Central memory CD4-positive, alpha-beta T cell (primary cell): ENCODE data around the gene FUT8.
"Not testable (repeated sequence)": the region's sequence is repeated elsewhere in the genome, so short reads cannot be mapped to it uniquely, and the experiment has no call there.

Experiments used
- DNase-seq: peaks from one replicate; pipeline ENCODE4 v3.0.0; 2022

The FUT8 gene

GRCh38 chr14:65419593-65420252 is 7.2 kb downstream of the FUT8 start:
- no peak for DNase-seq

- DNase-seq, result no peak
These were observed 8.9 kb downstream of the FUT8 start for GRCh38 chr14:65421201-65421981.

- no peak for DNase-seq
These were observed 9.7 kb downstream of the FUT8 start for GRCh38 chr14:65422088-65422834.

- DNase-seq, result no peak
These were observed 11.5 kb downstream of the FUT8 start for GRCh38 chr14:65423982-65424381.

- DNase-seq, result no peak
These were observed 12.0 kb downstream of the FUT8 start for GRCh38 chr14:65424531-65424930.

- DNase-seq, result no peak
These were observed 13.4 kb downstream of the FUT8 start for GRCh38 chr14:65425885-65426284.

GRCh38 chr14:65426902-65427301 is 14.4 kb downstream of the FUT8 start:
- not testable (repeated sequence) for DNase-seq

- no peak for DNase-seq
These were observed 16.2 kb downstream of the FUT8 start for GRCh38 chr14:65428691-65429090.

- DNase-seq, result no peak
These were observed 17.2 kb downstream of the FUT8 start for GRCh38 chr14:65429757-65430156.

- no peak for DNase-seq
These were observed 18.7 kb downstream of the FUT8 start for GRCh38 chr14:65431245-65431644.

- DNase-seq, result no peak
These were observed 19.4 kb downstream of the FUT8 start for GRCh38 chr14:65431951-65432350.

GRCh38 chr14:65432361-65432948 is 19.9 kb downstream of the FUT8 start:
- no peak for DNase-seq

- no peak for DNase-seq
These were observed 20.6 kb downstream of the FUT8 start for GRCh38 chr14:65433157-65433556.

GRCh38 chr14:65433646-65434045 is 21.1 kb downstream of the FUT8 start:
- no peak for DNase-seq

GRCh38 chr14:65434216-65434850 is 21.8 kb downstream of the FUT8 start:
- no peak for DNase-seq

- no peak for DNase-seq
These were observed 25.9 kb downstream of the FUT8 start for GRCh38 chr14:65438266-65438933.

- DNase-seq, result no peak
These were observed 26.6 kb downstream of the FUT8 start for GRCh38 chr14:65439117-65439516.

GRCh38 chr14:65440230-65440629 is 27.7 kb downstream of the FUT8 start:
- DNase-seq, result no peak

- DNase-seq, result no peak
These were observed 31.7 kb downstream of the FUT8 start for GRCh38 chr14:65444230-65444629.

- DNase-seq, result no peak
These were observed 33.6 kb downstream of the FUT8 start for GRCh38 chr14:65446159-65446558.

GRCh38 chr14:65449647-65450046 is 37.1 kb downstream of the FUT8 start:
- DNase-seq, result no peak

- no peak for DNase-seq
These were observed 41.4 kb downstream of the FUT8 start for GRCh38 chr14:65453807-65454480.
